ENCODE results near the gene ABHD10. TPM values are rescaled to one million over a fixed set of nuclear protein-coding genes. Genes with fewer than 3 reads are reported as not detected.

Gene ABHD10
- total RNA-seq, 1 donor from 2014 or later = 26.3 TPM

DNA sequence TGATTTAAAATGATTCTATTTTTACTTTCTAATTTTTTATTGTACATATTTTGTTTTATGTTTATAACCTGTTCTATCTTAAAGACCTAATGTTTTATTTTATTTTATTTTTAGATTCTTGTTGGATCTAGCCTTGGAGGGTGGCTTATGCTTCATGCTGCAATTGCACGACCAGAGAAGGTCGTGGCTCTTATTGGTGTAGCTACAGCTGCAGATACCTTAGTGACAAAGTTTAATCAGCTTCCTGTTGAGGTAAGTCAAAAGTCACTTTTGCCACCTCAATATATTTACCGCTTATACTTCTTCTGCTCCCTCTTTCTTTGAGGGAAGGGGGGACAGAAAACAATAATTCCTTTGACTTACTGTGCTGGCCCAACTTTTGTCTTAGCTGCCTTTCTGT is 8.0 kb downstream of the ABHD10 start:
- H3K4me3 Mint-ChIP-seq (ENCODE audit: unreplicated experiment) = no peak overlapping the region

DNA sequence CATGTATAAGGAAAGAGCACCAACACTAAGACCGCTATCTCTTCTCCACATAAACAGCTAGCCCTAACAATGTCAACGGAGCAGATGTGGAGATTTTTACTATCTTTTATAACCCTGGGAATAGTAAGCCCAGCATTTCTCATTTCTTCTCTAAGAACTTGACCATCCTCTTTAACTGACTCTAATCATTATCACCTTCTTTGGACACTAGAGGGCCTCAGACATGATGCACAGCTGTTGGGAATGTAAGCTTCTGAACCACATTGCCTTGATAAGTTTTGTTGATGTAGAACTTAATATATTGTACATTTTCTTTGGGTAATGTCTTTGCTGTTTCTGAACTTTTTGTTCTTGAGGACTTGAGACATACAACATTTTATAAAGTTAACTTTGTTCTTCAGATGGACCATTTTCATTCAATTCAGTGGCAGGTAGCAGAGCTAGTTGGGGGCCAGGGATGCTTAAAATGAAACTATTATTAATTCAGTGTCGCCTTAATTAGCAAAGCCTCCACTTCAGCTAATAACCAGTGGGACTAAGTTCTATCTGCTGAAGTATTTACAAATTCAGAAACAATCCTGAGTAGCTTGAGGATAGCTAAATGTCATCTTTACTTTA is 10.3 kb downstream of the ABHD10 start:
- Mint-ChIP-seq H3K4me1 (ENCODE audit: low read depth) (peaks cover 4% of the 10 kb centered on the region), H3K4me3 (ENCODE audit: unreplicated experiment) (no peak overlapping the region), H3K27ac (ENCODE audit: unreplicated experiment) (no peak overlapping the region), H3K27me3 (ENCODE audit: low read depth) (no peaks in the 10 kb centered on the region), H3K9me3 (ENCODE audit: low read depth) (no peaks in the 10 kb centered on the region), H3K36me3 (ENCODE audit: low read depth) (peaks cover 13% of the 10 kb centered on the region)
- no peak for DNase-seq (ENCODE audit: low spot score)
- TF ChIP-seq, protein P1, sequence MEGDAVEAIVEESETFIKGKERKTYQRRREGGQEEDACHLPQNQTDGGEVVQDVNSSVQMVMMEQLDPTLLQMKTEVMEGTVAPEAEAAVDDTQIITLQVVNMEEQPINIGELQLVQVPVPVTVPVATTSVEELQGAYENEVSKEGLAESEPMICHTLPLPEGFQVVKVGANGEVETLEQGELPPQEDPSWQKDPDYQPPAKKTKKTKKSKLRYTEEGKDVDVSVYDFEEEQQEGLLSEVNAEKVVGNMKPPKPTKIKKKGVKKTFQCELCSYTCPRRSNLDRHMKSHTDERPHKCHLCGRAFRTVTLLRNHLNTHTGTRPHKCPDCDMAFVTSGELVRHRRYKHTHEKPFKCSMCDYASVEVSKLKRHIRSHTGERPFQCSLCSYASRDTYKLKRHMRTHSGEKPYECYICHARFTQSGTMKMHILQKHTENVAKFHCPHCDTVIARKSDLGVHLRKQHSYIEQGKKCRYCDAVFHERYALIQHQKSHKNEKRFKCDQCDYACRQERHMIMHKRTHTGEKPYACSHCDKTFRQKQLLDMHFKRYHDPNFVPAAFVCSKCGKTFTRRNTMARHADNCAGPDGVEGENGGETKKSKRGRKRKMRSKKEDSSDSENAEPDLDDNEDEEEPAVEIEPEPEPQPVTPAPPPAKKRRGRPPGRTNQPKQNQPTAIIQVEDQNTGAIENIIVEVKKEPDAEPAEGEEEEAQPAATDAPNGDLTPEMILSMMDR (IDR thresholded peaks at IDR 0.05) = peak; percentile 87

More for the DNA sequence above, 8.0 kb downstream of the ABHD10 start:
- TF ChIP-seq, protein P1 (IDR thresholded peaks at IDR 0.05) = no peak
- H3K4me1 Mint-ChIP-seq (ENCODE audit: low read depth) = peaks cover 11% of the 10 kb centered on the region
- no peak for DNase-seq (ENCODE audit: low spot score)
- H3K36me3 Mint-ChIP-seq (ENCODE audit: low read depth) = peaks cover 6% of the 10 kb centered on the region
- no peaks in the 10 kb centered on the region for H3K9me3 Mint-ChIP-seq (ENCODE audit: low read depth)
- H3K27me3 Mint-ChIP-seq (ENCODE audit: low read depth) = no peaks in the 10 kb centered on the region
- no peak overlapping the region for H3K27ac Mint-ChIP-seq (ENCODE audit: unreplicated experiment)

DNA sequence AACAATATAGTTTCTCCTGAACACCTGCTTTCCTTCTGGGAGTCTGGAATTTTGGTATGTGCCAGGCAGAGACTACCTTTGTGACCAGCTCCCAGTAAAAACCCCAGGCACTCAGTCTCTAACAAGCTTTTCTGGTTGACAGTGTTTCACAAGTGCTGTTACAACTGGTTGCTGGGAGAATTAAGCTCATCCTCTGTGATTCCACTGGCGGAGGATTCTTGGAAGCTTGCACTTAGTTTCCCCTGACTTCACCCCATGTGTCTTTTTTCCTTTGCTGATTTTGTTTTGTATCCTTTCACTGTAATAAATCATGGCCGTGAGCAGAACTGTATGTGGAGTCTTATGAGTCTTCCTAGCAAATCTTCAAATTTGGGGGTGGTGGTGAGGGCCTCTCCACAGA is 14.2 kb downstream of the ABHD10 start:
- H3K27ac Mint-ChIP-seq (ENCODE audit: unreplicated experiment) = no peak overlapping the region
- no peaks in the 10 kb centered on the region for H3K9me3 Mint-ChIP-seq (ENCODE audit: low read depth)
- TF ChIP-seq, protein P1 (IDR thresholded peaks at IDR 0.05) = no peak
- peaks cover 4% of the 10 kb centered on the region for H3K4me1 Mint-ChIP-seq (ENCODE audit: low read depth)
- peaks cover 12% of the 10 kb centered on the region for H3K36me3 Mint-ChIP-seq (ENCODE audit: low read depth)
- no peak for DNase-seq (ENCODE audit: low spot score)
- H3K27me3 Mint-ChIP-seq (ENCODE audit: low read depth) = no peaks in the 10 kb centered on the region
- no peak overlapping the region for H3K4me3 Mint-ChIP-seq (ENCODE audit: unreplicated experiment)

DNA sequence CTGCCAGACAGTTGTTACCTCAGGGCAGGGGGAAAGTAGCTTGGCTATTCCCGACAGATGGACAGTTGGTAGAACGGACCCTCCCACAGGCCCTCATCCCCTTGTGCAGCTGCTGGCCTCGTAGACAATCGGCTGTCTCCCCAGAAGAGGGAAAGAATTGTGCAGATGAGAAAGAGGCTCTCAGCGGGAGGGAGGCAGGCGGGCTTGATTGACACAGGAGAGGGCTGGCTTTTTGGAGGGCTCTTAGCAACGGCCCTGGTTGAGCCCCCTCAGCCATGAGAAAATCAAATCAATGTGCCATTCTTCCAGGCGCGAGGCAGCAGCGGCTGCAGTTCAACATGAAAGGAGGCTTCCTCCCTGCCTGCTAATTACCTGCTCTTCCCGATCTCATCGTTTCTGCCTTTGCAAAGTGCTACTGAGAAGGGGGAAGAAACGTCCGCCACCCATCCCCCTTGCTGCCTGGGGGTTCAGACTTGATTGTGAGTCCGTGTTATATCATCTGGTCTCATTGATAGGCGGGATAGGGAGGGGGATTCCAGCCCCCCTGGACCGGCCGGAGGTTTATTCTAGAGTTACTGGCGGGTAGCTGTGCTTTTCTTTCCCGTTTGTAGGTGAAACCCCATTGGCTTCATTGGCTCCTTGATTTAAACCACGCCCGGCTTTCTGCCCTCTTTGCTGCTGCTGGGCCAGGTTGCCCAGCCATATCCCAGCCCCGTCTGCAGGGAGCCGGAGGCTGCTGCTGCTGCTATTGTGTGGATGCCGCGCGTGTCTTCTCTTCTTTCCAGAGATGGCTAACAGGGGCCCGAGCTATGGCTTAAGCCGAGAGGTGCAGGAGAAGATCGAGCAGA is 20.0 kb downstream of the ABHD10 start, which contains the start of gene TAGLN3:
Gene TAGLN3 (plus strand): TSS at position 287 of the 848 bp plus-strand sequence. CDS start 501 bp downstream, at position 788.
- TF ChIP-seq, protein P1 (IDR thresholded peaks at IDR 0.05) = no peak
- H3K36me3 Mint-ChIP-seq (ENCODE audit: low read depth) = no peaks in the 10 kb centered on the region
- DNase-seq (ENCODE audit: low spot score) = no peak
- H3K4me3 Mint-ChIP-seq (ENCODE audit: unreplicated experiment) = peak within 1 kb of the TSS; percentile 72
- H3K27me3 Mint-ChIP-seq (ENCODE audit: low read depth) = peaks cover 11% of the 10 kb centered on the region
- no peaks in the 10 kb centered on the region for H3K9me3 Mint-ChIP-seq (ENCODE audit: low read depth)
- H3K4me1 Mint-ChIP-seq (ENCODE audit: low read depth) = peaks cover 12% of the 10 kb centered on the region
- no peak within 1 kb of the TSS for H3K27ac Mint-ChIP-seq (ENCODE audit: unreplicated experiment)

DNA sequence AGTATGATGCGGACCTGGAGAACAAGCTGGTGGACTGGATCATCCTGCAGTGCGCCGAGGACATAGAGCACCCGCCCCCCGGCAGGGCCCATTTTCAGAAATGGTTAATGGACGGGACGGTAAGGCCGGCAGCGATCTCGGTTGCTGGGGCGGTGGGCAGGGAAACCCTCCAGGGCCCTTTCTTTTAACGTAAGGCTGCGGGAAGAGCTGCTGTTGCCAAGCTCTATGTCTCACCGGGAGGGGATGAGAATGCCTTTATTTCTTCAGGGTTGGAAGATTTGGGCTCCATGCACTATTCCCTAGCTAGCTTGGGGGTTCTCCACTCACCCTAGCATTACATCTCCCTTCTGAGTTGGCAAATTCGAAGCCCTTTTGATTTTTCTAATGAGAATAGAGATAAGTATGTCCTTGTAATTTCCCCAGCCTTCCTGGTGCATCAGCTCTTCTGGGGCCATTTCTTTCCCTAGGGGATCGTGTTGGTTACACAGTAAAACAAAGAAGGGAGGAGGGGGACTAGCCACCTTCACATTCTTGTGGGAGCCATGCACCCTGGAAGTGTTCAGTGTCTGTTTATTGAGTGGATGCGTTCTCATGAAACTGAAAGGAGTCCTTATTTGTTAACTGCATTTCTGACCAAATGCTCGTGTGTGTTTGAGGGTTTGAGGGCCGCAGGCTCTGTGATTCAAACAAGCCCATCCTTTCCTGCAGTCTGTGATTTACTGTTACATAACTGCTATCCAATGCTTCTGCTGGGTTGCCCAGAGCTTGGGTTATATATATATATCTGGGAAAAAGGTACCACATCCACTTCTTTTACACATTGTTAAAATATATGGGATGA is 20.9 kb downstream of the ABHD10 start:
- H3K9me3 Mint-ChIP-seq (ENCODE audit: low read depth) = no peaks in the 10 kb centered on the region
- DNase-seq (ENCODE audit: low spot score) = no peak
- no peak overlapping the region for H3K27ac Mint-ChIP-seq (ENCODE audit: unreplicated experiment)
- H3K36me3 Mint-ChIP-seq (ENCODE audit: low read depth) = no peaks in the 10 kb centered on the region
- peak overlapping the region; percentile 72 for H3K4me3 Mint-ChIP-seq (ENCODE audit: unreplicated experiment)
- H3K4me1 Mint-ChIP-seq (ENCODE audit: low read depth) = peaks cover 12% of the 10 kb centered on the region
- TF ChIP-seq, protein P1 (IDR thresholded peaks at IDR 0.05) = no peak
- H3K27me3 Mint-ChIP-seq (ENCODE audit: low read depth) = peaks cover 11% of the 10 kb centered on the region

Measured in chondrocyte (in vitro differentiated cells).